DND-41 (cell line): ENCODE results near the gene RFTN1.

ENCODE experiments used
- ATAC-seq: fragments of 200-7000 bp; cut with Tn5 transposase; 3 replicates; pipeline ENCODE4 v1.9.1; 2021; ENCODE audit warnings: low read depth; ENCODE audit not compliant: insufficient read depth
- DNase-seq: peaks from one replicate; pipeline ENCODE4 v3.0.0-alpha.2; 2020
- H2AFZ ChIP-seq: 2 replicates; pipeline ENCODE4 v1.6.0; 2012; ENCODE audit warnings: low read depth, low read length
- H3K27ac ChIP-seq: 2 replicates; pipeline ENCODE4 v1.5.1; 2012; ENCODE audit warnings: low read length, inconsistent platforms
- H3K27me3 ChIP-seq: fragments of 200-600 bp; sonication (generic); 2 replicates; pipeline ENCODE4 v1.6.0; 2012; ENCODE audit warnings: low read length, mild to moderate bottlenecking, inconsistent platforms; ENCODE audit not compliant: insufficient read depth, poor library complexity
- H3K36me3 ChIP-seq: 2 replicates; pipeline ENCODE4 v1.5.1; 2012; ENCODE audit warnings: low read length, inconsistent platforms; ENCODE audit not compliant: insufficient read depth
- H3K4me1 ChIP-seq: 2 replicates; pipeline ENCODE4 v1.5.1; 2012; ENCODE audit warnings: mild to moderate bottlenecking, low read length; ENCODE audit not compliant: insufficient read depth
- H3K4me2 ChIP-seq: 2 replicates; pipeline ENCODE4 v1.6.0; 2012; ENCODE audit warnings: mild to moderate bottlenecking, moderate library complexity, low read length, inconsistent platforms; ENCODE audit not compliant: insufficient read depth
- H3K4me3 ChIP-seq, 2 experiments: fragments of 200-600 bp in 1 of 2; shearing (Covaris generic) in 1 of 2; 2 replicates each; pipeline ENCODE4 v1.5.1; 2012 to 2016; ENCODE audit warnings: inconsistent platforms in 2 of 2, low read length in 2 of 2, mild to moderate bottlenecking in 2 of 2, low read depth in 1 of 2, moderate library complexity in 1 of 2
- H3K79me2 ChIP-seq: 2 replicates; pipeline ENCODE4 v1.6.0; 2012; ENCODE audit warnings: low read length, inconsistent platforms; ENCODE audit not compliant: insufficient read depth
- H3K9ac ChIP-seq: 2 replicates; pipeline ENCODE4 v1.6.0; 2012; ENCODE audit warnings: low read depth, mild to moderate bottlenecking, inconsistent platforms, low read length, moderate library complexity
- H3K9me3 ChIP-seq: 2 replicates; pipeline ENCODE4 v1.5.1; 2012; ENCODE audit warnings: low read length, moderate library complexity, mild to moderate bottlenecking, inconsistent platforms; ENCODE audit not compliant: insufficient read depth, severe bottlenecking
- H4K20me1 ChIP-seq: 2 replicates; pipeline ENCODE4 v1.6.0; 2012; ENCODE audit warnings: low read length; ENCODE audit not compliant: insufficient read depth
- CTCF ChIP-seq: IDR thresholded peaks from 2 replicates; pipeline ENCODE4 v1.5.1; 2012; ENCODE audit warnings: borderline replicate concordance, low read length, moderate library complexity, mild to moderate bottlenecking; ENCODE audit not compliant: poor library complexity, severe bottlenecking; ENCODE audit errors: extremely low read depth
- EZH2 ChIP-seq: IDR thresholded peaks from 3 replicates; pipeline ENCODE4 v1.6.1; 2012; ENCODE audit warnings: borderline replicate concordance, low read depth, mild to moderate bottlenecking, moderate library complexity, low read length, inconsistent platforms; ENCODE audit not compliant: severe bottlenecking

RFTN1 gene

GRCh38 chr3:16506451-16506850 lies 7.0 kb downstream of the RFTN1 start:
- no peaks in the 10 kb centered on the region for H3K9me3 ChIP-seq
- no peak overlapping the region for H3K27ac ChIP-seq
- H2AFZ ChIP-seq, result no peak overlapping the region
- H3K79me2 ChIP-seq, result peaks cover 97% of the 10 kb centered on the region
- no peak overlapping the region for H3K4me3 ChIP-seq
- peaks cover 56% of the 10 kb centered on the region for H4K20me1 ChIP-seq
- peaks cover 33% of the 10 kb centered on the region for H3K4me1 ChIP-seq
- H3K9ac ChIP-seq, result no peak overlapping the region
- TF ChIP-seq CTCF (no peak), EZH2 (no peak)
- ATAC-seq (no peak), DNase-seq (no peak)
- no peak overlapping the region for H3K4me2 ChIP-seq
- peaks cover 35% of the 10 kb centered on the region for H3K36me3 ChIP-seq
- no peaks in the 10 kb centered on the region for H3K27me3 ChIP-seq

- H3K4me1 ChIP-seq, result peaks cover 15% of the 10 kb centered on the region
Measured at GRCh38 chr3:16504692-16505091, 8.8 kb downstream of the RFTN1 start.

GRCh38 chr3:16504242-16504641 lies 9.3 kb downstream of the RFTN1 start:
- ATAC-seq (0 out of 3 replicates have a peak, but pooled peaks have one; percentile 42), DNase-seq (no peak)
- no peak overlapping the region for H3K4me3 ChIP-seq
- H3K9me3 ChIP-seq, result no peaks in the 10 kb centered on the region
- no peak overlapping the region for H3K9ac ChIP-seq
- H4K20me1 ChIP-seq, result peaks cover 44% of the 10 kb centered on the region
- TF ChIP-seq EZH2, result no peak
- H3K27me3 ChIP-seq, result no peaks in the 10 kb centered on the region
- peaks cover 52% of the 10 kb centered on the region for H3K36me3 ChIP-seq
- H3K4me2 ChIP-seq, result no peak overlapping the region
- peaks cover 96% of the 10 kb centered on the region for H3K79me2 ChIP-seq
- peaks cover 13% of the 10 kb centered on the region for H3K4me1 ChIP-seq
- no peak overlapping the region for H3K27ac ChIP-seq
- no peak overlapping the region for H2AFZ ChIP-seq

More at GRCh38 chr3:16504692-16505091, 8.8 kb downstream of the RFTN1 start:
- H2AFZ ChIP-seq, result no peak overlapping the region
- no peak overlapping the region for H3K9ac ChIP-seq
- peaks cover 44% of the 10 kb centered on the region for H4K20me1 ChIP-seq
- H3K4me2 ChIP-seq, result no peak overlapping the region
- H3K9me3 ChIP-seq, result no peaks in the 10 kb centered on the region
- peaks cover 96% of the 10 kb centered on the region for H3K79me2 ChIP-seq
- H3K27me3 ChIP-seq, result no peaks in the 10 kb centered on the region
- no peak overlapping the region for H3K4me3 ChIP-seq
- no peak overlapping the region for H3K27ac ChIP-seq
- H3K36me3 ChIP-seq, result peaks cover 47% of the 10 kb centered on the region
- ATAC-seq, result no peak
- TF ChIP-seq CTCF (no peak), EZH2 (no peak)
- DNase-seq, result no peak

GRCh38 chr3:16503191-16503776 lies 10.2 kb downstream of the RFTN1 start:
- H3K36me3 ChIP-seq, result peaks cover 52% of the 10 kb centered on the region
- ATAC-seq, result no peak

More at GRCh38 chr3:16503191-16503776, 10.2 kb downstream of the RFTN1 start:
- no peaks in the 10 kb centered on the region for H3K9me3 ChIP-seq
- H3K4me3 ChIP-seq, result no peak overlapping the region
- H3K79me2 ChIP-seq, result peaks cover 96% of the 10 kb centered on the region
- TF ChIP-seq EZH2 (no peak), CTCF (no peak)
- peaks cover 10% of the 10 kb centered on the region for H3K4me1 ChIP-seq
- H2AFZ ChIP-seq, result no peak overlapping the region
- no peak overlapping the region for H3K4me2 ChIP-seq
- peaks cover 48% of the 10 kb centered on the region for H4K20me1 ChIP-seq
- no peak for DNase-seq
- no peaks in the 10 kb centered on the region for H3K27me3 ChIP-seq
- no peak overlapping the region for H3K27ac ChIP-seq
- no peak overlapping the region for H3K9ac ChIP-seq
